GM12892 (cell line): ENCODE data around the gene RRAGC.

Source experiments
- DNase-seq: peaks from one replicate; pipeline ENCODE4 v3.0.0; 2011; ENCODE audit not compliant: insufficient read length
- FAIRE-seq: peaks from 2 replicates; lab custom pipeline; 2011; peaks lifted over from hg19 to GRCh38; lab: Jason Lieb, UNC
- POLR2A ChIP-seq: IDR thresholded peaks from 2 replicates; pipeline ENCODE4 v1.6.1; 2011; ENCODE audit warnings: low read depth, low read length, control low read depth
- POLR2AphosphoS5 ChIP-seq: IDR thresholded peaks from 2 replicates; pipeline ENCODE4 v1.6.1; 2011; ENCODE audit warnings: low read depth, low read length, control low read depth
- TAF1 ChIP-seq: IDR thresholded peaks from 2 replicates; pipeline ENCODE4 v1.6.1; 2011; ENCODE audit warnings: low read depth, mild to moderate bottlenecking, control low read depth, low read length, borderline replicate concordance

The RRAGC gene

GRCh38 chr1:38806090-38806489 lies 53.5 kb downstream of the RRAGC start:
- no peak for FAIRE-seq
- TF ChIP-seq POLR2A (no peak), TAF1 (no peak), POLR2AphosphoS5 (no peak)
- no peak for DNase-seq

- DNase-seq (no peak), FAIRE-seq (no peak)
- TF ChIP-seq POLR2AphosphoS5 (no peak), TAF1 (no peak), POLR2A (no peak)
These were observed 54.5 kb downstream of the RRAGC start for GRCh38 chr1:38805036-38805435.

GRCh38 chr1:38804062-38804886 lies 55.3 kb downstream of the RRAGC start:
- TF ChIP-seq POLR2A: no peak
- TF ChIP-seq TAF1: no peak
- no peak for TF ChIP-seq POLR2AphosphoS5
- DNase-seq (no peak), FAIRE-seq (no peak)

- no peak for DNase-seq
- no peak for TF ChIP-seq POLR2AphosphoS5
- TF ChIP-seq POLR2A: no peak
- no peak for TF ChIP-seq TAF1
- FAIRE-seq: no peak
These were observed 55.9 kb downstream of the RRAGC start for GRCh38 chr1:38803647-38804046.

GRCh38 chr1:38800720-38801671 lies 58.6 kb downstream of the RRAGC start:
- DNase-seq: no peak
- FAIRE-seq: no peak
- no peak for TF ChIP-seq POLR2A
- TF ChIP-seq POLR2AphosphoS5: no peak
- TF ChIP-seq TAF1: no peak

GRCh38 chr1:38793299-38793698 lies 66.3 kb downstream of the RRAGC start:
- no peak for DNase-seq
- no peak for FAIRE-seq
- TF ChIP-seq TAF1 (no peak), POLR2A (no peak), POLR2AphosphoS5 (no peak)

- no peak for TF ChIP-seq TAF1
- TF ChIP-seq POLR2AphosphoS5: no peak
- TF ChIP-seq POLR2A: no peak
- no peak for FAIRE-seq
- no peak for DNase-seq
These were observed 67.7 kb downstream of the RRAGC start for GRCh38 chr1:38791892-38792291.

GRCh38 chr1:38791164-38791515 lies 68.4 kb downstream of the RRAGC start:
- FAIRE-seq (no peak), DNase-seq (no peak)
- TF ChIP-seq POLR2A (no peak), TAF1 (no peak), POLR2AphosphoS5 (no peak)

- DNase-seq (no peak), FAIRE-seq (no peak)
- TF ChIP-seq POLR2AphosphoS5 (no peak), TAF1 (no peak)
These were observed 69.0 kb downstream of the RRAGC start for GRCh38 chr1:38790422-38791163.

- no peak for TF ChIP-seq TAF1
- no peak for TF ChIP-seq POLR2AphosphoS5
- TF ChIP-seq POLR2A: no peak
- FAIRE-seq (no peak), DNase-seq (no peak)
These were observed 69.9 kb downstream of the RRAGC start for GRCh38 chr1:38789498-38790169.
